GM12878 (cell line): Measurements from ENCODE around the gene LMAN1L. TPM values are rescaled to one million over a fixed set of nuclear protein-coding genes. Genes with fewer than 3 reads are reported as not detected.

Source experiments
- ATAC-seq: fragments of 200-7000 bp; cut with Tn5 transposase; 3 replicates; pipeline ENCODE4 v1.9.1; 2020; ENCODE audit warnings: mild to moderate bottlenecking, moderate library complexity
- BruUV-seq: library from RNA; stranded (reverse); fragments of 400-500 nt; replicated peaks from 2 replicates; lab custom pipeline; 2021; lab: Mats Ljungman, UMichigan
- CTCF ChIA-PET: fragments of 300-600 bp; sonication (Branson Sonifier 250); formaldehyde crosslinking; extraction: SDS; loops from one replicate; lab custom pipeline; 2021; ENCODE audit warnings: inconsistent platforms; lab: Yijun Ruan, JAX
- POLR2A ChIA-PET: fragments of 350-600 bp; formaldehyde crosslinking; extraction: SDS; loops from one replicate; lab custom pipeline; 2021; ENCODE audit warnings: inconsistent platforms; lab: Charles Lee
- RAD21 ChIA-PET: fragments of 300-600 bp; sonication (Branson Sonifier 250); formaldehyde crosslinking; loops from one replicate; lab custom pipeline; 2023; ENCODE audit warnings: antibody characterized with exemption; ENCODE audit not compliant: unreplicated experiment; lab: Charles Lee
- SMC1A ChIA-PET: fragments of 300-600 bp; sonication (Branson Sonifier 250); formaldehyde crosslinking; loops from one replicate; lab custom pipeline; 2023; ENCODE audit not compliant: unreplicated experiment, uncharacterized antibody; lab: Charles Lee
- DNase-seq: peaks from one replicate; pipeline ENCODE4 v3.0.0-alpha.2; 2011; ENCODE audit warnings: low read depth, low spot score
- FAIRE-seq: peaks from 3 replicates; lab custom pipeline; 2011; peaks lifted over from hg19 to GRCh38; lab: Jason Lieb, UNC
- H2AFZ ChIP-seq: 2 replicates; pipeline ENCODE4 v1.6.0; 2011; ENCODE audit warnings: low read depth, low read length, control low read depth; ENCODE audit not compliant: control insufficient read depth
- H3K27ac ChIP-seq: 2 replicates; pipeline ENCODE4 v1.5.1; 2011; ENCODE audit warnings: control low read depth; ENCODE audit not compliant: control insufficient read depth, insufficient read depth
- H3K27me3 ChIP-seq, 2 experiments: replicated peaks in 1 of 2; 2 replicates each; pipeline versions ENCODE4 v1.6.0 to v1.6.1; 2011; ENCODE audit warnings: low read length in 1 of 2; ENCODE audit not compliant: control insufficient read depth in 2 of 2, insufficient read depth in 2 of 2
- H3K36me3 ChIP-seq, 2 experiments: 2 replicates each; pipeline ENCODE4 v1.5.1; 2011; ENCODE audit warnings: low read length in 1 of 2; ENCODE audit not compliant: control insufficient read depth in 2 of 2, insufficient read depth in 2 of 2
- H3K4me1 ChIP-seq: 2 replicates; pipeline ENCODE4 v1.6.1; 2011; ENCODE audit warnings: mild to moderate bottlenecking, low read length, moderate library complexity, mixed read lengths; ENCODE audit not compliant: control insufficient read depth, insufficient read depth
- H3K4me2 ChIP-seq: 2 replicates; pipeline ENCODE4 v1.6.0; 2011; ENCODE audit warnings: control low read depth; ENCODE audit not compliant: control insufficient read depth, insufficient read depth
- H3K4me3 ChIP-seq: fragments of 200-600 bp; sonication (generic); 2 replicates; pipeline ENCODE4 v1.5.1; 2016
- H3K79me2 ChIP-seq: 2 replicates; pipeline ENCODE4 v1.6.0; 2011; ENCODE audit warnings: low read length; ENCODE audit not compliant: control insufficient read depth, insufficient read depth
- H3K9ac ChIP-seq: 2 replicates; pipeline ENCODE4 v1.8.0; 2011; ENCODE audit warnings: low read length, control low read depth, mixed read lengths; ENCODE audit not compliant: control insufficient read depth, insufficient read depth
- H3K9me3 ChIP-seq: replicated peaks from 3 replicates; pipeline ENCODE4 v1.5.1; 2011; ENCODE audit warnings: mild to moderate bottlenecking, low read length; ENCODE audit not compliant: control insufficient read depth, insufficient read depth
- H4K20me1 ChIP-seq: 2 replicates; pipeline ENCODE4 v1.6.0; 2011; ENCODE audit not compliant: control insufficient read depth, insufficient read depth
- CEBPB ChIP-seq, 2 experiments: fragments of 150-350 bp in 1 of 2; IDR thresholded peaks; 2 replicates each; pipeline ENCODE4 v1.6.1; 2012 to 2014; ENCODE audit warnings: low read depth in 2 of 2, low read length in 2 of 2, borderline replicate concordance in 1 of 2, inconsistent platforms in 1 of 2
- FOXK2 ChIP-seq: fragments of 450-650 bp; IDR thresholded peaks from 2 replicates; pipeline ENCODE4 v1.6.1; 2017; ENCODE audit warnings: mild to moderate bottlenecking, moderate library complexity
- RBBP5 ChIP-seq: fragments of 200-600 bp; sonication (generic); conservative IDR thresholded peaks from 2 replicates; pipeline ENCODE4 v1.6.1; 2016
- RELA ChIP-seq: fragments of 450-650 bp; IDR thresholded peaks from 2 replicates; pipeline ENCODE4 v1.8.0; 2014; ENCODE audit warnings: borderline replicate concordance; ENCODE audit not compliant: partially characterized antibody
- RFX5 ChIP-seq: IDR thresholded peaks from 2 replicates; pipeline ENCODE4 v1.6.1; 2011; ENCODE audit warnings: low read depth, low read length, improper control_type of control experiment
- WRNIP1 ChIP-seq: IDR thresholded peaks from 2 replicates; pipeline ENCODE4 v1.6.1; 2011; ENCODE audit warnings: low read depth, low read length, improper control_type of control experiment, borderline replicate concordance
- ZNF207 ChIP-seq: fragments of 450-650 bp; IDR thresholded peaks from 2 replicates; pipeline ENCODE4 v1.6.1; 2014; ENCODE audit warnings: antibody characterized with exemption, mild to moderate bottlenecking, borderline replicate concordance
- ZZZ3 ChIP-seq: IDR thresholded peaks from 2 replicates; pipeline ENCODE4 v1.6.1; 2011; ENCODE audit warnings: low read depth; ENCODE audit not compliant: control insufficient read depth, insufficient read length
- WGBS: methylation state at CpG from one replicate; pipeline ENCODE4 v1.1.6; 2016; ENCODE audit warnings: low lambda C conversion rate; ENCODE audit not compliant: insufficient replicate concordance, insufficient coverage; ENCODE audit errors: missing lambda C conversion rate; 5-methylcytosine and 5-hydroxymethylcytosine counted together
- in situ Hi-C: fragments of 300-500 bp; cut with MboI; formaldehyde crosslinking; loops from 9 replicates; pipeline ENCODE4 v1.14.3; 2018; ENCODE audit warnings: mixed read lengths
- intact Hi-C: fragments of 100-400 bp; cut with micrococcal nuclease; formaldehyde crosslinking; loops from one replicate; pipeline ENCODE4 v1.14.2; 2022; ENCODE audit not compliant: unreplicated experiment
- polyA plus RNA-seq, 11 experiments: library from polyadenylated mRNA; depleted of rRNA in 4 of 11; unstranded in 6 of 11; stranded (reverse) in 5 of 11; fragments of >200 nt; fragmentation: Nextera tagmentation in 4 of 11; fragmentation: Illumina TruSeq in 1 of 11; extraction: Ambion mirVana in 4 of 11; extraction: Trizol in 1 of 11; gene quantifications; 1 replicate in 1 of 11; 2 replicates in 10 of 11; pipeline versions ENCODE4 v1.2.1 to v1.2.3, GENCODE V29; 2011 to 2016; ENCODE audit warnings: inconsistent platforms in 2 of 11, missing spikeins in 2 of 11, low read depth in 1 of 11
- total RNA-seq, 4 experiments: library from RNA; depleted of rRNA in 3 of 4; stranded (reverse); fragments of >200 nt in 3 of 4; fragmentation: Illumina TruSeq in 1 of 4; extraction: Trizol in 1 of 4; gene quantifications; 2 replicates each; pipeline versions ENCODE4 v1.2.1 to v1.2.3, GENCODE V29; 2013 to 2021
- TF ChIP-seq, protein P1 (sequence below): IDR thresholded peaks from 2 replicates; pipeline ENCODE4 v1.6.1; 2011; ENCODE audit warnings: borderline replicate concordance, low read depth, mild to moderate bottlenecking, moderate library complexity, low read length; ENCODE audit not compliant: insufficient read depth, poor library complexity, severe bottlenecking
- TF ChIP-seq, protein P2 (sequence below): fragments of 150-350 bp; IDR thresholded peaks from 2 replicates; pipeline ENCODE4 v1.6.1; 2014; ENCODE audit warnings: mild to moderate bottlenecking, low read depth, low read length
- TF ChIP-seq, protein P3 (sequence below): fragments of 450-650 bp; formaldehyde crosslinking; IDR thresholded peaks from 2 replicates; pipeline ENCODE4 v1.4.0; 2022; ENCODE audit warnings: mild to moderate bottlenecking, moderate library complexity
- TF ChIP-seq, protein P4 (sequence below): fragments of 450-650 bp; formaldehyde crosslinking; IDR thresholded peaks from 2 replicates; pipeline ENCODE4 v1.4.0; 2020; ENCODE audit warnings: mild to moderate bottlenecking, moderate library complexity

Gene LMAN1L
- total and polyA plus RNA-seq, 10 of the 15 experiments (the other 5 are each of a cell fraction or from before 2014, with no cell fraction given), result not detected

DNA sequence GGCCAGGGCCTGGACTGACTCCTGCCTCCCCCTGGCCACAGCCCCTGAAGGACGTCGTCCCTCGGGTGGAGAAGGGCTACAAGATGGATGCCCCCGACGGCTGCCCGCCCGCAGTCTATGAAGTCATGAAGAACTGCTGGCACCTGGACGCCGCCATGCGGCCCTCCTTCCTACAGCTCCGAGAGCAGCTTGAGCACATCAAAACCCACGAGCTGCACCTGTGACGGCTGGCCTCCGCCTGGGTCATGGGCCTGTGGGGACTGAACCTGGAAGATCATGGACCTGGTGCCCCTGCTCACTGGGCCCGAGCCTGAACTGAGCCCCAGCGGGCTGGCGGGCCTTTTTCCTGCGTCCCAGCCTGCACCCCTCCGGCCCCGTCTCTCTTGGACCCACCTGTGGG lies 10.3 kb upstream of the LMAN1L start:
- no TSS peak for BruUV-seq
- POLR2A ChIA-PET, result no interaction called here
- peaks cover 46 to 57% of the 10 kb centered on the region in 2 experiments for H3K36me3 ChIP-seq

More for the DNA sequence above, 10.3 kb upstream of the LMAN1L start:
- no peak overlapping the region for H2AFZ ChIP-seq
- peaks cover 18% of the 10 kb centered on the region for H3K79me2 ChIP-seq
- intact Hi-C loops, result loop anchor here (5.0 kb wide), 1 partner anchor 40 kb away; the partner anchor contains the start of gene ULK3
- peaks cover 6% of the 10 kb centered on the region for H4K20me1 ChIP-seq
- in situ Hi-C loops, result no loop called here
- no peak overlapping the region for H3K9ac ChIP-seq
- ATAC-seq (no peak), DNase-seq (no peak), FAIRE-seq (no peak)
- ChIA-PET SMC1A (no interaction called here), CTCF (interaction anchor here (25.9 kb wide), 1 partner anchor 26 kb away, joined by 1288 read pairs; the partner anchor contains the start of gene CSK), RAD21 (interaction anchor here (1.0 to 3.9 kb wide), 3 partner anchors 9 to 79 kb away, joined by 3 to 28 read pairs (median 3); no protein-coding TSS in a partner anchor)
- H3K4me1 ChIP-seq, result peaks cover 32% of the 10 kb centered on the region
- H3K4me3 ChIP-seq, result no peak overlapping the region
- no peaks in the 10 kb centered on the region for H3K9me3 ChIP-seq
- no peak overlapping the region for H3K27ac ChIP-seq
- 99% methylated on average over 20 of the region's 20 CpGs for WGBS
- H3K4me2 ChIP-seq, result no peak overlapping the region
- TF ChIP-seq, protein P1, sequence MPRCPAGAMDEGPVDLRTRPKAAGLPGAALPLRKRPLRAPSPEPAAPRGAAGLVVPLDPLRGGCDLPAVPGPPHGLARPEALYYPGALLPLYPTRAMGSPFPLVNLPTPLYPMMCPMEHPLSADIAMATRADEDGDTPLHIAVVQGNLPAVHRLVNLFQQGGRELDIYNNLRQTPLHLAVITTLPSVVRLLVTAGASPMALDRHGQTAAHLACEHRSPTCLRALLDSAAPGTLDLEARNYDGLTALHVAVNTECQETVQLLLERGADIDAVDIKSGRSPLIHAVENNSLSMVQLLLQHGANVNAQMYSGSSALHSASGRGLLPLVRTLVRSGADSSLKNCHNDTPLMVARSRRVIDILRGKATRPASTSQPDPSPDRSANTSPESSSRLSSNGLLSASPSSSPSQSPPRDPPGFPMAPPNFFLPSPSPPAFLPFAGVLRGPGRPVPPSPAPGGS, result no peak
- no peak for TF ChIP-seq RBBP5
- TF ChIP-seq, protein P2, sequence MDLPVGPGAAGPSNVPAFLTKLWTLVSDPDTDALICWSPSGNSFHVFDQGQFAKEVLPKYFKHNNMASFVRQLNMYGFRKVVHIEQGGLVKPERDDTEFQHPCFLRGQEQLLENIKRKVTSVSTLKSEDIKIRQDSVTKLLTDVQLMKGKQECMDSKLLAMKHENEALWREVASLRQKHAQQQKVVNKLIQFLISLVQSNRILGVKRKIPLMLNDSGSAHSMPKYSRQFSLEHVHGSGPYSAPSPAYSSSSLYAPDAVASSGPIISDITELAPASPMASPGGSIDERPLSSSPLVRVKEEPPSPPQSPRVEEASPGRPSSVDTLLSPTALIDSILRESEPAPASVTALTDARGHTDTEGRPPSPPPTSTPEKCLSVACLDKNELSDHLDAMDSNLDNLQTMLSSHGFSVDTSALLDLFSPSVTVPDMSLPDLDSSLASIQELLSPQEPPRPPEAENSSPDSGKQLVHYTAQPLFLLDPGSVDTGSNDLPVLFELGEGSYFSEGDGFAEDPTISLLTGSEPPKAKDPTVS, result no peak
- TF ChIP-seq RELA, result no peak
- TF ChIP-seq FOXK2, result no peak
- TF ChIP-seq, protein P3, sequence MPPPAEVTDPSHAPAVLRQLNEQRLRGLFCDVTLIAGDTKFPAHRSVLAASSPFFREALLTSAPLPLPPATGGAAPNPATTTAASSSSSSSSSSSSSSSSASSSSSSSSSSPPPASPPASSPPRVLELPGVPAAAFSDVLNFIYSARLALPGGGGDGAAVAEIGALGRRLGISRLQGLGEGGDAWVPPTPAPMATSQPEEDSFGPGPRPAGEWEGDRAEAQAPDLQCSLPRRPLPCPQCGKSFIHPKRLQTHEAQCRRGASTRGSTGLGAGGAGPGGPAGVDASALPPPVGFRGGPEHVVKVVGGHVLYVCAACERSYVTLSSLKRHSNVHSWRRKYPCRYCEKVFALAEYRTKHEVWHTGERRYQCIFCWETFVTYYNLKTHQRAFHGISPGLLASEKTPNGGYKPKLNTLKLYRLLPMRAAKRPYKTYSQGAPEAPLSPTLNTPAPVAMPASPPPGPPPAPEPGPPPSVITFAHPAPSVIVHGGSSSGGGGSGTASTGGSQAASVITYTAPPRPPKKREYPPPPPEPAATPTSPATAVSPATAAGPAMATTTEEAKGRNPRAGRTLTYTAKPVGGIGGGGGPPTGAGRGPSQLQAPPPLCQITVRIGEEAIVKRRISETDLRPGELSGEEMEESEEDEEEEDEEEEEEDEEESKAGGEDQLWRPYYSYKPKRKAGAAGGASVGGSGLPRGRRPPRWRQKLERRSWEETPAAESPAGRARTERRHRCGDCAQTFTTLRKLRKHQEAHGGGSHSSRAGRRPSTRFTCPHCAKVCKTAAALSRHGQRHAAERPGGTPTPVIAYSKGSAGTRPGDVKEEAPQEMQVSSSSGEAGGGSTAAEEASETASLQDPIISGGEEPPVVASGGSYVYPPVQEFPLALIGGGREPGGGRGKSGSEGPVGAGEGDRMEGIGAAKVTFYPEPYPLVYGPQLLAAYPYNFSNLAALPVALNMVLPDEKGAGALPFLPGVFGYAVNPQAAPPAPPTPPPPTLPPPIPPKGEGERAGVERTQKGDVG (CRISPR knock-in tag), result no peak
- TF ChIP-seq WRNIP1, result no peak
- no peak for TF ChIP-seq ZNF207
- no peak for TF ChIP-seq CEBPB (IDR thresholded peaks at IDR 0.05; ENCODE audit: borderline replicate concordance in 1 of 2, low read depth in 2 of 2, low read length in 2 of 2)
- TF ChIP-seq, protein P4, sequence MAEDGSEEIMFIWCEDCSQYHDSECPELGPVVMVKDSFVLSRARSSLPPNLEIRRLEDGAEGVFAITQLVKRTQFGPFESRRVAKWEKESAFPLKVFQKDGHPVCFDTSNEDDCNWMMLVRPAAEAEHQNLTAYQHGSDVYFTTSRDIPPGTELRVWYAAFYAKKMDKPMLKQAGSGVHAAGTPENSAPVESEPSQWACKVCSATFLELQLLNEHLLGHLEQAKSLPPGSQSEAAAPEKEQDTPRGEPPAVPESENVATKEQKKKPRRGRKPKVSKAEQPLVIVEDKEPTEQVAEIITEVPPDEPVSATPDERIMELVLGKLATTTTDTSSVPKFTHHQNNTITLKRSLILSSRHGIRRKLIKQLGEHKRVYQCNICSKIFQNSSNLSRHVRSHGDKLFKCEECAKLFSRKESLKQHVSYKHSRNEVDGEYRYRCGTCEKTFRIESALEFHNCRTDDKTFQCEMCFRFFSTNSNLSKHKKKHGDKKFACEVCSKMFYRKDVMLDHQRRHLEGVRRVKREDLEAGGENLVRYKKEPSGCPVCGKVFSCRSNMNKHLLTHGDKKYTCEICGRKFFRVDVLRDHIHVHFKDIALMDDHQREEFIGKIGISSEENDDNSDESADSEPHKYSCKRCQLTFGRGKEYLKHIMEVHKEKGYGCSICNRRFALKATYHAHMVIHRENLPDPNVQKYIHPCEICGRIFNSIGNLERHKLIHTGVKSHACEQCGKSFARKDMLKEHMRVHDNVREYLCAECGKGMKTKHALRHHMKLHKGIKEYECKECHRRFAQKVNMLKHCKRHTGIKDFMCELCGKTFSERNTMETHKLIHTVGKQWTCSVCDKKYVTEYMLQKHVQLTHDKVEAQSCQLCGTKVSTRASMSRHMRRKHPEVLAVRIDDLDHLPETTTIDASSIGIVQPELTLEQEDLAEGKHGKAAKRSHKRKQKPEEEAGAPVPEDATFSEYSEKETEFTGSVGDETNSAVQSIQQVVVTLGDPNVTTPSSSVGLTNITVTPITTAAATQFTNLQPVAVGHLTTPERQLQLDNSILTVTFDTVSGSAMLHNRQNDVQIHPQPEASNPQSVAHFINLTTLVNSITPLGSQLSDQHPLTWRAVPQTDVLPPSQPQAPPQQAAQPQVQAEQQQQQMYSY (CRISPR knock-in tag), result no peak
- no peak for TF ChIP-seq RFX5
- no peak for TF ChIP-seq ZZZ3
- no peaks in the 10 kb centered on the region for H3K27me3 ChIP-seq
